Kidney epithelial cell (primary cell): Measurements from ENCODE around the gene RBCK1. TPM values are rescaled to one million over a fixed set of nuclear protein-coding genes. Genes with fewer than 3 reads are reported as not detected.

Experiments
- DNase-seq: peaks from one replicate; pipeline ENCODE4 v3.0.0-alpha.2; 2010; ENCODE audit warnings: low read depth
- H3K27me3 ChIP-seq: 2 replicates; pipeline ENCODE4 v1.6.0; 2011; ENCODE audit warnings: low read length; ENCODE audit not compliant: control insufficient read depth, insufficient read depth
- H3K36me3 ChIP-seq: 2 replicates; pipeline ENCODE4 v1.5.1; 2011; ENCODE audit warnings: low read length; ENCODE audit not compliant: control insufficient read depth, insufficient read depth
- H3K4me3 ChIP-seq: 2 replicates; pipeline ENCODE4 v1.5.1; 2011; ENCODE audit warnings: low read depth, mild to moderate bottlenecking, control low read depth, low read length
- CTCF ChIP-seq: IDR thresholded peaks from 2 replicates; pipeline ENCODE4 v1.5.1; 2011; ENCODE audit warnings: mild to moderate bottlenecking, moderate library complexity, low read length, control low read depth, inconsistent platforms; ENCODE audit not compliant: insufficient read depth, poor library complexity, severe bottlenecking
- total RNA-seq: library from RNA; depleted of rRNA; stranded (reverse); fragments of >200 nt; gene quantifications from 2 replicates; pipeline ENCODE4 v1.2.3, GENCODE V29; 2015

Gene RBCK1
- total RNA-seq, 1 donor from 2014 or later: 292 TPM

- no peak overlapping the region for H3K4me3 ChIP-seq
- no peak for DNase-seq
- no peaks in the 10 kb centered on the region for H3K27me3 ChIP-seq
- TF ChIP-seq CTCF: no peak
- peaks cover 5% of the 10 kb centered on the region for H3K36me3 ChIP-seq
Observed at GRCh38 chr20:427401-427800, 19.3 kb downstream of the RBCK1 start.

DNA sequence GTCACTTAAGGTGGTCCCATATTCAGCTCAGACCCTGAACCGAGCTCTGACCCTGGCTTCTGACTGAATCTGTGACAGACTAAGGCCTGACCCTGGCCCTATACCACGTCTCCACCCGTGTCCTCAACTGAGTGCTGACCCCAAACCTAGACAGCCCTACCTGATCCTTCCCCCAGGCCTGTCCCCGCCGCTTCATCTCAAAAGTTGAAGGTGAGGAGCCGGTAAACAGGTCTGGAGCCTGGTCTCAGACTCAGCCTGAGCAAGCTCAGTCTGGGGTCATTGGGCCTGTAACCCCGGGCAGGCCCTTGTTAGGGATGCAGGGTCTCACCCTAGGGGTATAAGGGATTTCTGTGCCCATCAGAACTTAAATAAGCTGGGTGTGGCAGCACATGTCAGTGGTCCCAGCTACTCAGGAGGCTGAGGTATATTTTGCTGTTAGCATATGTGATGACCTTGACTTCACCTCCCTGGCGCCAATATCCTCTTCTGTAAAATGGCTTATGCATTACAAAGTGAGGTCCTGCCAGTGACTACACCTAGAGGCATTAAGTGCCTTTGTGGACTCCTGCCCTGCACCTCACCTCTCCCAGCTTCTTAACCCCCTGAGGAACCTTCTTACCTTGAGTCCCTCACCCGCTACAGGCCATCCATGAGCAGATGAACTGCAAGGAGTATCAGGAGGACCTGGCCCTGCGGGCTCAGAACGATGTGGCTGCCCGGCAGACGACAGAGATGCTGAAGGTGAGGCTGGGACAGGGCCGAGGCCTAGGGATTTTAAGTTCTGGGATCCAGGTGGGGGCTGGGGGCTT is 20.0 kb downstream of the RBCK1 start:
- TF ChIP-seq CTCF: no peak
- Histone ChIP-seq H3K27me3 (no peaks in the 10 kb centered on the region), H3K4me3 (no peak overlapping the region), H3K36me3 (peaks cover 5% of the 10 kb centered on the region)
- DNase-seq: no peak

DNA sequence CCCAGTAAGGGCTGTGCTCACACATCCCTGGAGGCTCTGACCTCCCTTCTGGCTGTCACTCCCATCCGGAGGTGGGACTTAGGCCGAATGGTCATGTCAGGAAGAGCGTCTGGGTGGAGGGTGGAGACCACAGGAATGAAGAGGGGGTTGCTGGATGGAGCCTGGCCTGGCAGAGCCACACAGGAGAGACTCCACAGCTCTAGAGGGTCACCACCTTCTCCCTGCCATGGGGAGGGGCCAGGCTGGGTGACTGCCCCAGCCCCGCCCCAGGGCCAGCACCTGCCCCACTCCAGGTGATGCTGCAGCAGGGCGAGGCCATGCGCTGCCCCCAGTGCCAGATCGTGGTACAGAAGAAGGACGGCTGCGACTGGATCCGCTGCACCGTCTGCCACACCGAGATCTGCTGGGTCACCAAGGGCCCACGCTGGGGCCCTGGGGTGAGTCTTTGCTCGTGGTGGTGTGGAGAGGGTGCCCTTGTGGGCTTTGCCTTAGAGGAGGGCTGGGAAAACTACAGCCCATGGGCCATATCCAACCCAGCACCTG is 20.6 kb downstream of the RBCK1 start:
- Histone ChIP-seq H3K4me3 (no peak overlapping the region), H3K36me3 (peaks cover 5% of the 10 kb centered on the region)

GRCh38 chr20:430091-430999 is 22.2 kb downstream of the RBCK1 start:
- TF ChIP-seq CTCF: no peak
- Histone ChIP-seq H3K4me3 (no peak overlapping the region), H3K27me3 (no peaks in the 10 kb centered on the region), H3K36me3 (peaks cover 4% of the 10 kb centered on the region)
- no peak for DNase-seq

More for the DNA sequence above, 20.6 kb downstream of the RBCK1 start:
- no peaks in the 10 kb centered on the region for H3K27me3 ChIP-seq
- no peak for TF ChIP-seq CTCF
- no peak for DNase-seq

DNA sequence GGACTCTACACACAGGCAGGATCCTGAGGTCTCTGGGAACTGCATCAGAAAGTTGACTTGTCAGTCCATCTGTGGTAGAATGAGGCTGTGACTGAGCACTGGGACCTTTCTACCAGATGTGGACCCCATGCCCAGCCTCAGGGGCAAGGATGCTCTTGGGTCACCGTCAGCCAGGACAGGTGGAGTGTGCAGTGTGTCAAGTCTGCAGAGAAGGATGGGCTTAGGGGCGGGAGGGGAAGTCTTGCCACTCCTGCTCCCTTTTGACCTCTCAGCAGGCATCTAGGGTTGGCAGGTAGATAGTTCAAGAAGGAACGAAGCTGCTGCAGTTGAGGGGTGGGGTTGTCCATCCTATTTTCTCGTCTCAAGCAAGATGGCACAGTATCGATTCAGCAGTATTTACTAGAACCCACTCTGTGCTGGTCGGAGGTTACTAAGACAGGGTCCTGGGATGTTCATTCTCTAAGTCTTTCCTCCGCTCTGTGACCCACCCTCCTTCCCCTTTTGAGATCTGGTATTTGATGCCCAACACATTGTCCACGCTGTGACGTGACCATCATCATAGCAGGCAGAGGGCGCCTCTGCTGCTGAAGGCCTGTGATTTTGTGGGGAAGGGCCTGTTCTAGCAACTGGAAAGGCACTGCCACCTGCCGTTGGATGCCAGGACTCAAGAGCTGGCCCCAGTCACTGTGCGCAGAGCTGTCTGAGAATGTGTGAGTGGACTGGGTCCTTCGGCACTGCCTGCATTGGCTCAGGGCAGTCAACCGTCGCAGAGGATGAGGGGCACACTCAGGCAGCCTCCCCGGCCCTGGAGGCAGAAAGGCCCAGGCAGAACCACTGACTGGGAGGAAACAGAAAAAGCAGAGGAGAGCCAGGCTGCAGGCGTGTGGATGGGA is 23.2 kb downstream of the RBCK1 start:
- Histone ChIP-seq H3K36me3 (peaks cover 4% of the 10 kb centered on the region), H3K27me3 (no peaks in the 10 kb centered on the region), H3K4me3 (no peak overlapping the region)
- TF ChIP-seq CTCF: peak; percentile 94
- peak; percentile 56 for DNase-seq
